Fibroblast of the aortic adventitia (primary cell): ENCODE results near the gene LAMA3. TPM values are rescaled to one million over a fixed set of nuclear protein-coding genes. Genes with fewer than 3 reads are reported as not detected.

Experiments
- DNase-seq: peaks from one replicate; pipeline ENCODE4 v3.0.0-alpha.2; 2010; ENCODE audit warnings: low read depth
- H3K4me3 ChIP-seq: 2 replicates; pipeline ENCODE4 v1.5.1; 2011; ENCODE audit warnings: low read depth, mild to moderate bottlenecking, control low read depth, low read length, moderate library complexity
- total RNA-seq: library from RNA; depleted of rRNA; stranded (reverse); fragments of >200 nt; gene quantifications from 2 replicates; pipeline ENCODE4 v1.2.3, GENCODE V29; 2012; ENCODE audit warnings: low replicate concordance
- TF ChIP-seq, protein P1 (sequence below): IDR thresholded peaks from 2 replicates; pipeline ENCODE4 v1.5.1; 2011; ENCODE audit warnings: mild to moderate bottlenecking, low read length, control low read depth, inconsistent platforms; ENCODE audit not compliant: insufficient read depth

The LAMA3 gene
- total RNA-seq, 1 donor, result 15.7 TPM

DNA sequence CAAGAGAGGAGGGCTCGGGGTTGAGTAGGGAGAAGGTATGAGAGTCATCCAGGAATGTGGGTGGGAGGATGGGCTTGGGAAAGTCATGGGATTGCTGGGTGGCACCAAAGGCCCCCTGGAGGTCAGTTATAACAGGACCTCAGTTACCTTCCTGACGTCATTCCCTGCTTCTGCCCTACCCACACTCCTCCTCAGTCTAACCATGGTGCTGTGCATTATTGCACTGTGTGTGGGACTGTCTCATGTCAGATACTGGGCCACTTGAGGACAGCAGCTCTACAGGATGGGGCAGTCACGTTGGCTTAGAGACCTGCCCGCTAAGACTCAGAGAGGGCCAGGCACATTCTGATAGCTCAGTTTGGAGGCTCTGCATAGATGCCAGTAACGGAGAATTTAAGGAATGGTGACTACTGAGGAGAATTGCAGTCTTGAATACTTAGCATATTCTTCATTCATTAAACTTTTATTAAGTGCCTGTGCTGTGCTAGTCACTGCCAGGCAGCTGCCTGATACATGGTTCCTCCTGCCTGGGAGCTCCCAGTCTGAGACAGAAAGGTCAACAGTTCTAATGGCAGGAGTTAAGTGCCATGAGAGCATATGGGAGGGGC, 90.5 kb downstream of the LAMA3 start:
- H3K4me3 ChIP-seq, result no peak overlapping the region
- TF ChIP-seq, protein P1, sequence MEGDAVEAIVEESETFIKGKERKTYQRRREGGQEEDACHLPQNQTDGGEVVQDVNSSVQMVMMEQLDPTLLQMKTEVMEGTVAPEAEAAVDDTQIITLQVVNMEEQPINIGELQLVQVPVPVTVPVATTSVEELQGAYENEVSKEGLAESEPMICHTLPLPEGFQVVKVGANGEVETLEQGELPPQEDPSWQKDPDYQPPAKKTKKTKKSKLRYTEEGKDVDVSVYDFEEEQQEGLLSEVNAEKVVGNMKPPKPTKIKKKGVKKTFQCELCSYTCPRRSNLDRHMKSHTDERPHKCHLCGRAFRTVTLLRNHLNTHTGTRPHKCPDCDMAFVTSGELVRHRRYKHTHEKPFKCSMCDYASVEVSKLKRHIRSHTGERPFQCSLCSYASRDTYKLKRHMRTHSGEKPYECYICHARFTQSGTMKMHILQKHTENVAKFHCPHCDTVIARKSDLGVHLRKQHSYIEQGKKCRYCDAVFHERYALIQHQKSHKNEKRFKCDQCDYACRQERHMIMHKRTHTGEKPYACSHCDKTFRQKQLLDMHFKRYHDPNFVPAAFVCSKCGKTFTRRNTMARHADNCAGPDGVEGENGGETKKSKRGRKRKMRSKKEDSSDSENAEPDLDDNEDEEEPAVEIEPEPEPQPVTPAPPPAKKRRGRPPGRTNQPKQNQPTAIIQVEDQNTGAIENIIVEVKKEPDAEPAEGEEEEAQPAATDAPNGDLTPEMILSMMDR, result no peak
- DNase-seq, result peak; percentile 23

GRCh38 chr18:23784832-23785245, 95.6 kb downstream of the LAMA3 start:
- H3K4me3 ChIP-seq, result no peak overlapping the region
- TF ChIP-seq, protein P1, result no peak
- DNase-seq, result peak; percentile 71

- H3K4me3 ChIP-seq, result no peak overlapping the region
- no peak for DNase-seq
- TF ChIP-seq, protein P1, result no peak
Observed at GRCh38 chr18:23793051-23793450, 103.8 kb downstream of the LAMA3 start.

DNA sequence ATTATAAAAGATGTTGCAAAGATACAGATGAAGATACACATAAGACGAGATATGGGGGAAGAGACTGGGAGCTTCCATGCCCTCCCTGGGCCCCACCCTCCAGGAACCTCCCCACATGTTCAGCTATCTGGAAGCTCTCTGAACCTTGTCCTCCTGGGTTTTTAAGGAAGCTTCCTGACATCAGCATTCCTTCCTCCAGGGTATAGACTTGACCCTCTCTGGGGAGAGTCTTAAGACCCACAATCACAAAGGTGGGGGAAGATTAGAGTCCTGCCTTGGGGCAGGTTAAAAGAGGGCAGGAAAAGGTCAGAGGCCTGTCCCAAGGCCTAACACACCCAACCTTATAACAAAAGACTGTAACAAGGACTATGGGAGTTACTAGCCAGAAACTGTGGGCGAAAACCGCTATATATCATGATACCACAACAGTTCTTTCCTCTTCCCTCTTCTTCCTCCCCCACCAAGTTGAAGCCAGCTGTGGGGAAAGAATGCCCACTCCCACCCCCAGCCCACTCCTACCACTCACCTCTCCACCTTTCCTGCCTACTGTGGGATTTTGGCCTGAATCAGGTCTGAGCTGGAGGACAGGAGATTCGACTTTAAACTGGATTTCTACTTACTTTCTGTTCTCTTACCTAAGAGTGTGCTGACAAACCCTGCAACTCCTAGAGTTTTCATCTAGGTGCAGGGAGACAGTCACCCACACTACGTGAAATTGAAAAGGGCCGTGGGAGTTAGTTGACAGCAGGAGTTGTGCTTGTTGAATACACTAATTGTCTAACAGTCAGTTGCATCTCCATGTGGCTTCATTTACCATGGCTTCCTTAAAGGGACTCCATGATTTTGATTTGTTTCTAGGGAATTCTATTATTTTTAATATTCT, 105.0 kb downstream of the LAMA3 start:
- DNase-seq, result no peak
- TF ChIP-seq, protein P1, result no peak
- H3K4me3 ChIP-seq, result no peak overlapping the region

DNA sequence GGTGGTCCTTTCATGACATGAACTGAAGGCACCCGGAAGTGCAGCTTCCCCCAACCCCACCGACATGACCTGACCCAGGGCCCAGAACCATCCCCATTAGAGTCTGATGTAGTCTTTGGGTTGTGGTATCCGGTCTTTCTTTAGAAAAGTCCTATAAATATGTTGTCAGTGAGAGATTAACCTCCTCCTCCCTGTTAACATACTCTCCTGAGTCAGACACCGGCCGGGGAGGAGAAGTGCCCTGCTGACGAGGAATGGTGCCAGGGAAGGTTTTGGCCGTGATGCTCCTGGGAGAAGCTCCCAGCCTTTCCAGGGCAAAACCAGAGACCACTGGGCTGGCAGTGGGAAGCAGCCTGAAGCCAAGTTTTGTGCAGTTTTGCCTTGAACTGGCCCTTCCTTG, 109.0 kb downstream of the LAMA3 start:
- no peak for DNase-seq
- TF ChIP-seq, protein P1, result no peak
- H3K4me3 ChIP-seq, result no peak overlapping the region

DNA sequence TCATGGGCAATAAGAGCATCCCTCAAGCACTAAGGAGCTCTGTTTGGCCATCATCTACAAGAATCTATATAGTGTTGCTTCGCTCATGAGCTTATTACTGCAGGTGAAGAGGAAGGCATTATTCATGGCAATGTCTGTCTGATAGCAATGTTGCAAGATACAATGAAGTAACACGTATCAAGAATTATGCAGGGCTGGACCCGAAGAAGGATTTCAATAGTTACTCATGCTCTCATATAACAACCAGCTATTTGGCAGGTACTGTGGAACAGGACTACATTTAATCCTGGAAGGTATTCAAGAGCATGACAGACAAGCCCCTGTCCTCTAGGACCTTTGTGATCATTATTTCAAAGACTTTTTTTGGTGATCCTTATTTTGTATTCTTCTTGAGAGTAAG, 109.6 kb downstream of the LAMA3 start:
- DNase-seq, result no peak
- TF ChIP-seq, protein P1, result no peak
- H3K4me3 ChIP-seq, result no peak overlapping the region
